Stimulated activated effector memory CD8-positive, alpha-beta T cell treated with anti-CD3 and anti-CD28 coated beads, Interleukin-12 subunit alpha, Interleukin-12 subunit beta, amount 100 ng/mL, for 72 hours (primary cell): ENCODE data around the gene RPL38.

Experiments used
- ATAC-seq: fragments of 150-1000 bp; cut with Tn5 transposase; 2 replicates; pipeline ENCODE4 v1.10.0; 2021
- DNase-seq, 2 donors: peaks; one replicate each; pipeline ENCODE4 v3.0.0; 2021 to 2022; ENCODE audit warnings: low spot score in 2 of 2
- H3K27ac Mint-ChIP-seq: one replicate; pipeline ENCODE4 v1.8.0; 2022; ENCODE audit warnings: mild to moderate bottlenecking, mixed read lengths
- H3K36me3 Mint-ChIP-seq: one replicate; pipeline ENCODE4 v1.8.0; 2022; ENCODE audit warnings: mild to moderate bottlenecking, mixed read lengths
- H3K4me1 Mint-ChIP-seq: one replicate; pipeline ENCODE4 v1.8.0; 2022; ENCODE audit warnings: mixed read lengths
- H3K4me3 Mint-ChIP-seq: one replicate; pipeline ENCODE4 v1.8.0; 2022; ENCODE audit warnings: mild to moderate bottlenecking, mixed read lengths
- H3K9me3 Mint-ChIP-seq: one replicate; pipeline ENCODE4 v1.8.0; 2022; ENCODE audit warnings: mixed read lengths

Gene RPL38

DNA sequence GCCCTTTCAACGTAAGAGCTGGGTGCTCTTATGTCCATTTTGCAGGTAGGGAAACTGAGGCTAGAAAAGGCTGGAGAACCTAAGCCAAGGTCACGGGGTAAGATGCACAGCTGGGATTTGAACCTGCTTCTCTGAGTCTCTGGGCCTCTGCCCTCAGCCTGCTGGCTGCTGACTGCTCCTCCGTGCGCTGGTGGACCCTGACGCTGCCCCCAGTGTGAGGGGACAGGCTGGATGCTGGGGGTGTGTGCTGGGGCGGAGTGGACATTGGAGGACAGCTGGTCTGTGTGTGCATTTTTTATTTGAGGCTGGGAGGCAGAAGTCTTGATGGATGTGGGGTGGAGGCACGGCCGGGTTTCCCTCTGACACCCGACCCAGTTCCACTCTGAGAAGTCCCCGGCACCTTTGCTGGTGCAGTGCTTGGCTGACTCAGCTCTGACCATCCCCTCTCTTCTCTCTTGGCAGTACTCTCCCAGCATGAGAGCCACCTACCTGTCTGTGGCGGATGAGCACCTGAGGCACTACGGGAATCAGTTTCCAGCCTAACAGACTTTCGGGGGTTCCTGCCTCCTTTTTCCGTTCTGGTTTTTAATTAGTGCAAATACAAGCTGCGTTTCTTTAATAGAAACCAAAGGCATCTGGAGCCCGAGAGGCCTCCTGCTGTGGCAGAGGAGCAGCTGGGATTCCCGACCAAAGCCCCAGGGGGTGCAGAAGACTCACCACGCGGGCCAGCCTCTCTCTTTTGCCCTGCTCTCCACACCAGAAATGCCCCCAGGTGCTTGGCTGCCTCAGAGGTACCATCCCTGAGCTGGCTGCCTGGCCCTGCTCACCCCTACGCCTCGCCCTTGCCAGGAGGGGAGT, 56.4 kb downstream of the RPL38 start:
- Mint-ChIP-seq H3K4me1 (peaks cover 5% of the 10 kb centered on the region), H3K9me3 (no peaks in the 10 kb centered on the region), H3K36me3 (no peaks in the 10 kb centered on the region), H3K27ac (peak overlapping the region; percentile 43), H3K4me3 (no peak overlapping the region)
- ATAC-seq (no peak), DNase-seq (no peak)
